KMS-11 (cell line): ENCODE data around the gene CAVIN4.

ENCODE experiments used
- H2AFZ ChIP-seq: fragments of 200-600 bp; sonication (generic); 2 replicates; pipeline ENCODE4 v1.6.1; 2016; ENCODE audit warnings: antibody characterized with exemption, mixed run types, low read depth
- H3K27ac ChIP-seq: fragments of 200-600 bp; sonication (generic); 2 replicates; pipeline ENCODE4 v1.6.1; 2016; ENCODE audit warnings: mild to moderate bottlenecking, mixed run types
- H3K27me3 ChIP-seq: fragments of 200-600 bp; sonication (generic); 2 replicates; pipeline ENCODE4 v1.6.1; 2017; ENCODE audit warnings: mild to moderate bottlenecking, low read depth, mixed run types, moderate library complexity; ENCODE audit not compliant: insufficient read depth
- H3K36me3 ChIP-seq: fragments of 200-600 bp; sonication (generic); 2 replicates; pipeline ENCODE4 v1.6.1; 2017; ENCODE audit warnings: mild to moderate bottlenecking, mixed run types; ENCODE audit not compliant: insufficient read depth
- H3K4me1 ChIP-seq: fragments of 200-600 bp; sonication (generic); 2 replicates; pipeline ENCODE4 v1.6.1; 2016; ENCODE audit warnings: mild to moderate bottlenecking, low read depth, mixed run types; ENCODE audit not compliant: poor library complexity, severe bottlenecking
- H3K4me2 ChIP-seq: fragments of 200-600 bp; sonication (generic); 2 replicates; pipeline ENCODE4 v1.7.0; 2016; ENCODE audit warnings: mild to moderate bottlenecking, mixed run types
- H3K4me3 ChIP-seq: fragments of 200-600 bp; sonication (generic); IDR thresholded peaks from 2 replicates; pipeline ENCODE4 v1.6.1; 2017; ENCODE audit warnings: low read depth, low read length, mixed read lengths; ENCODE audit not compliant: insufficient read depth
- H3K79me2 ChIP-seq: fragments of 200-600 bp; sonication (generic); 2 replicates; pipeline ENCODE4 v1.6.1; 2016; ENCODE audit warnings: low read depth, mixed run types; ENCODE audit not compliant: insufficient read depth
- H3K9ac ChIP-seq: fragments of 200-600 bp; sonication (generic); 2 replicates; pipeline ENCODE4 v1.6.1; 2016; ENCODE audit warnings: mild to moderate bottlenecking, mixed run types
- H4K20me1 ChIP-seq: fragments of 200-600 bp; sonication (generic); 2 replicates; pipeline ENCODE4 v1.6.1; 2016; ENCODE audit warnings: mild to moderate bottlenecking, mixed run types; ENCODE audit not compliant: insufficient read depth
- TF ChIP-seq, protein P1 (sequence below): fragments of 200-600 bp; sonication (generic); conservative IDR thresholded peaks from 2 replicates; pipeline ENCODE4 v1.6.1; 2017; ENCODE audit warnings: low read depth, mild to moderate bottlenecking, antibody characterized with exemption, low read length, moderate library complexity, mixed read lengths

The CAVIN4 gene

DNA sequence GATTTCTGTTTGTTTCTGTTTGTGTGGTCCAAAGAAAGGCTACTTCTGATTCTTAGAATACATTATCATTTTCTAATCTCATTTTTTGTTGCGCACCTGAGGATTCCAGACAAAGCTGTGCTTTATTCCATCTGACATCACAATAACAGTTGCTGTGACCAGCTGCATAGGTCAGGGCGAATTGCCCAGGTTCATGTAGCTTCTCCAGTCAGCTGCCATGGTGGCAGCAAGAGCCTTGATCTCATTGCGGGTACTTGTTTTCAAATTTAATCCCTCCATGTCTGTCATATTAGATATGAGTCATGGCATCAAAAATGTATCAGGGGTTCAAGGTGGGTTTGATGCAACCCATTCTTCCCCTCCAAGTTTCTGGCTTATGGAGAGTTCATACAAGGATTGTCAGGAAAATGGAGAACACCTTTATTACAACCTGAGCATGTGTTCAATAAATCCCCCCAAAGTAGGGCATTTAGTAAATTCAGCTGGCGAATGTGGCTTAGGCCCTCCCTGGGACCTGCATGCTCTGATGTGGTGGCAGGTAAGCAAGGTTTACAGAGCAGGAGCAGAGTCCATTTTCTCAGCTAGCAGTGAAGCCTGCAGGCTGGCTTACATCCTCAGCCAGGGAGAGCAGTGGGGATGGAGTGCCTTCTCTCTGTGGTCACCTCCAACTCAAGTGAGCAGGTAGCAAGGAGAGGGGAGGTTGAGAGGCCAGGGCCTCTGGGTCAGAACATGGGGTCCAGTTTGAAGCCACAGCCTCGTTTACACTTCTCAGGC lies 13.9 kb downstream of the CAVIN4 start:
- H3K27me3 ChIP-seq = no peaks in the 10 kb centered on the region
- no peak overlapping the region for H3K9ac ChIP-seq
- no peaks in the 10 kb centered on the region for H3K36me3 ChIP-seq
- H2AFZ ChIP-seq = no peak overlapping the region
- TF ChIP-seq, protein P1, sequence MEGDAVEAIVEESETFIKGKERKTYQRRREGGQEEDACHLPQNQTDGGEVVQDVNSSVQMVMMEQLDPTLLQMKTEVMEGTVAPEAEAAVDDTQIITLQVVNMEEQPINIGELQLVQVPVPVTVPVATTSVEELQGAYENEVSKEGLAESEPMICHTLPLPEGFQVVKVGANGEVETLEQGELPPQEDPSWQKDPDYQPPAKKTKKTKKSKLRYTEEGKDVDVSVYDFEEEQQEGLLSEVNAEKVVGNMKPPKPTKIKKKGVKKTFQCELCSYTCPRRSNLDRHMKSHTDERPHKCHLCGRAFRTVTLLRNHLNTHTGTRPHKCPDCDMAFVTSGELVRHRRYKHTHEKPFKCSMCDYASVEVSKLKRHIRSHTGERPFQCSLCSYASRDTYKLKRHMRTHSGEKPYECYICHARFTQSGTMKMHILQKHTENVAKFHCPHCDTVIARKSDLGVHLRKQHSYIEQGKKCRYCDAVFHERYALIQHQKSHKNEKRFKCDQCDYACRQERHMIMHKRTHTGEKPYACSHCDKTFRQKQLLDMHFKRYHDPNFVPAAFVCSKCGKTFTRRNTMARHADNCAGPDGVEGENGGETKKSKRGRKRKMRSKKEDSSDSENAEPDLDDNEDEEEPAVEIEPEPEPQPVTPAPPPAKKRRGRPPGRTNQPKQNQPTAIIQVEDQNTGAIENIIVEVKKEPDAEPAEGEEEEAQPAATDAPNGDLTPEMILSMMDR = no peak
- no peaks in the 10 kb centered on the region for H3K79me2 ChIP-seq
- H3K4me1 ChIP-seq = peaks cover 10% of the 10 kb centered on the region
- H4K20me1 ChIP-seq = no peaks in the 10 kb centered on the region
- H3K4me3 ChIP-seq = no peak overlapping the region
- H3K27ac ChIP-seq = no peak overlapping the region
- H3K4me2 ChIP-seq = no peak overlapping the region

DNA sequence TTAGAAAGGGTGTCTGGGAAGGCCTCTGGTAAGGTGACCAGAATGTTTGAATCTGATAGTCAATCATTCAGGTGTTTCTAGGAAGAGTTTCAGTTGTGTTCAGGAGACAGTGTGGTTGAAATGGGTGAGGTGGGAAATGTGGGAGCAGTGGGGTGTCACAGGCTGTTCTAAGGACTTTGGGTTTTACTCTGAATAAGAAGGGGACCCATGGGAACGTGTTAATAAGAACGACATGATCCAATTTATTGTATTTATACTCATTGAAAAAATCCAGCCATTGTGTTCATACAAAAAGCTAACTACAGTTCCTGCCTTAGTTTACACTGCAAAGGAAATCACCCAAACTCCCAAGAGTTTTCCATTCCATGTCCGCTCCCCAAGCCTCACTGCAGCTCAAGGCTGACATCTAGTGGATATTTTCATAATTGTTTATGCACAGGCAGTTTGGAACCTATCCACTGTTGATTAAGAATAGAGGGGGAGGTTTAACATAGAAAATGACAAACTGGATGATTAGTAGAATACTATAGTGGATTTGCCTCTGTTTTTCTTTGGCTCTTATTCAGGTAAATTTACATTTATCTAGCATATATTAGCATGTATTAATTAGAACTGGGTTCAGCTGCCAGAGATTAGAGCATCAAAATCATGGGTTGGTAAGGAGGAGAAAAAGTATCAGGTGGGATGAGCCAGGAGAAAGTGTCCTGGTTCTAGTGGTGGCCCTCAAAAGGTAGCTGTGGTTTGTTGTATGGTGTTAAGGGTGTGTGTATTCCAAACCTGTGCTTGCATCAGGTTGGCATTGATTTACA lies 17.7 kb downstream of the CAVIN4 start:
- H2AFZ ChIP-seq = no peak overlapping the region

DNA sequence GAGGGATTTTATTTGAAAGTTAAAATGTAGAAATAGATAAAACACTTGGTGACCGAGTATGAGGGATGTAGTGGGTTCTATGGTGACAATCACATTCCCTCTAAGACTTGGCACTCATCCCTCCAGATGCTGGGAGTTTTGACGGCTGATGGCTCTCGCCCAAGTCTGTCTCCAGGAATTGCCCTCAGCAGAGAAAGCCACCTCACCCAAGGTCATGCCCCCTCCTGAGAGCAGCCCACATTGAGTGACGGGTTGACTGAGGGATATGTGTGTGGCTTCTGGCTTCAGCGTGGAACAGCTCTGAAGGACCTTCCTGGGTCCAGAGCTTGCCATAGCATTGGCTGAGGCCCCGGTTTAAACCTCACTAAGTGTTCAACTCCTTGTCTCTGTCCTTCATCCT lies 19.4 kb downstream of the CAVIN4 start:
- TF ChIP-seq, protein P1 = no peak

More for the DNA sequence above, 17.7 kb downstream of the CAVIN4 start:
- Histone ChIP-seq H3K4me1 (peaks cover 29% of the 10 kb centered on the region), H4K20me1 (no peaks in the 10 kb centered on the region), H3K4me2 (peak overlapping the region; percentile 8; the same call in 1 of the 2 replicates), H3K79me2 (no peaks in the 10 kb centered on the region), H3K36me3 (no peaks in the 10 kb centered on the region), H3K9ac (no peak overlapping the region), H3K4me3 (no peak overlapping the region), H3K27me3 (no peaks in the 10 kb centered on the region), H3K27ac (no peak overlapping the region)
- TF ChIP-seq, protein P1 = peak; percentile 98

DNA sequence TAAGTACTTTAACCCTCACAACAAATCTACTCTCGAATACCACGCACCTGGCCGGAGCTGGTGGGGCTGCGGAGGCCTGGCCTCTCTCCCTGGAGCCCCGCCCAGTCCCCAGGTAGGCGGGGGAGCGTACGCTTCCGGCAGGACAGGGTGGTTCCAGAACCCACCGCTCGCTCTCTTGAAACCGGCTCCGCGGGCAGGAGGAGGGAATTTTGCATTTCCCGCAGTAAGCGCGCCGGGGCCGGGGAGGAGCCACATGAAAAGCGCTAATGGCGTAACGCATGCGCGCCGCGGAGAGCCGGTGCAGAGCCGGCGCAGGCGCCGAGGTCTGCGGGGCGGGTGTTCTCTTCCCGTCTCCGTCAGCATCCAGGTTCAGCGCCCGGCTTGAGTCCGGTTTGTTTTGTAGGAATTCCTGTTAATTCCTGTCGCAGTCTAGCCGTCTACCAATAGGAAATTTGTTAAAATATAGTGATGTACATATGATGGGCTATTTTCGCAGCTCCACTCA lies 20.8 kb downstream of the CAVIN4 start:
- Histone ChIP-seq H4K20me1 (no peaks in the 10 kb centered on the region), H3K36me3 (no peaks in the 10 kb centered on the region), H3K4me2 (peak overlapping the region; percentile 82), H3K9ac (peak overlapping the region; percentile 32), H3K27me3 (no peaks in the 10 kb centered on the region), H3K4me1 (peaks cover 42% of the 10 kb centered on the region), H3K27ac (0 out of 2 replicates have a peak overlapping the region, but pooled peaks have one; percentile 29), H2AFZ (peak overlapping the region; percentile 95), H3K79me2 (no peaks in the 10 kb centered on the region), H3K4me3 (peak overlapping the region; percentile 48)
- TF ChIP-seq, protein P1 = no peak

More for the DNA sequence above, 19.4 kb downstream of the CAVIN4 start:
- Histone ChIP-seq H3K79me2 (no peaks in the 10 kb centered on the region), H3K9ac (no peak overlapping the region), H3K4me3 (no peak overlapping the region), H3K4me1 (peaks cover 37% of the 10 kb centered on the region), H3K36me3 (no peaks in the 10 kb centered on the region), H3K27me3 (no peaks in the 10 kb centered on the region), H3K4me2 (no peak overlapping the region), H4K20me1 (no peaks in the 10 kb centered on the region), H2AFZ (no peak overlapping the region), H3K27ac (no peak overlapping the region)
